ENCODE results near the gene SEL1L3. TPM values are rescaled to one million over a fixed set of nuclear protein-coding genes. Genes with fewer than 3 reads are reported as not detected.

Gene SEL1L3
- total RNA-seq, 1 experiment from 2014 or later, result 65.1 TPM

Other genes starting within 250 kb of the SEL1L3 start
- not detected in 2 replicates for gene SLC34A2, start 207.1 kb downstream of the SEL1L3 start, total RNA-seq (2014; rRNA removed; shearing (Covaris generic))
- gene SMIM20, start 51.2 kb upstream of the SEL1L3 start, total RNA-seq (2014; rRNA removed; shearing (Covaris generic)), result 16.0 and 34.8 TPM in 2 replicates